GM18498 (cell line): ENCODE results near the gene TJP3.

Experiments used
- ATAC-seq: cut with Tn5 transposase; IDR thresholded peaks from one replicate; pipeline ENCODE4 v1.9.1; 2021; ENCODE audit warnings: mild to moderate bottlenecking, moderate library complexity; ENCODE audit not compliant: unreplicated experiment

The TJP3 gene

DNA sequence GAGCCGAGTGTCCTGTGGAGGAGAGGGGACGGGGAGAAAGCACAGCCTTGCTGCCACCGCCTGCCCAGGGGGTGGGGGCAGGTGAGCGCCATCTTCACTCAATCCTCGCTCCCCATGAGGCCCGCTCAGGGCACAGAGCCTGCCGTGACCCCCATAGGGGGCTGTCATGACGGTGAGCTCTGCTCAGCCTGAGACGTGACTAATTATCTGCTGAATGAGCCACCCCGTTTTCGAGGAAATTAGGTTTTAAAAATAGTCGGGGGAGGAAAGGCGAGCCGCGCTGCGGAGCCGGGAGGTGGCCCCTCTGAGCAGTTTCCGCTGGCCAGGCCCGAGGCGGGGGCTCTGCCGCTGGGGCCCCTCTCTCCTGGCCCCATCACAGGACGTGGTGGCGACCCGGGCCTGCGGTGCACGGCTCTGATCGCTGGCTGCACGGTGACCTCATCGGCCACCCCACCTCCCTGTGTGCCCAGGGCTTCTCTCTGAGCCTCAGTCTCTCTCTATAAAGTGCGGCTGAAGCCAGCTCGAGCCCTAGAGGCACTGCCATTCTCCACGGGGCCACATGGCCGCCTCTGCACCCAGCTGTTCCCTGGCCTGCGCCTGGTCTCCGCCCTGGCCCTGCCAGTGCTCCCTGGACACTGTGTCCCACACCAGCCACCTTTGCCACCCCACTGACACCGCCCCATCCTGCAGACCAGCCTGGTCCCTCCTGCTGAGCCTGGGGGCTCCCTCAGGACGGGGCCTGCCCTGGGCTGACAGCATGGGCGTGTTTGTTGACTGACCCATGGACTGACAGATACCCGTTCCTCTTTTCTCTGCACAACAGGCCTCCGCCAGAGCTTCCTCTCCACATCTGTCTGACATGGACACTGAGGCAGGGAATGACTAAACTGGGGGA, 36.3 kb upstream of the TJP3 start:
- ATAC-seq = no peak

DNA sequence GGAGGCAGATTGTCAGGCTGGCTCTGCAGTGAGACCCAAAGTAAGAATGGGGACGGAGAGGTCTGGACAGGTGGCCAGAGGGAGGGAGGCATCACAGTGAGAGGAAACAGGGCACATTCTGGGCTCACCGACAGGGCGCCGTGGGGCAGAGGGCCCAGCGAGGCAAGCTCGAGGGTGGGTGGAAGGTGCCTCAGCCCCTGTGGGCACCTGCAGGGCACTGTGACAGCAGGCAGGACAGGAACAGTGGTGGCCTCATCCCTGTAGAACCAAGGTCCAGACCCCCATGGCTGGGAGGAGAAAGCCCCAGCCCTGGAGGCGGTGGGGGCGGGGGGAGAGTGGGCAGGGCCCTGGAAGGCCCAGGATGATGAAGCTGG, 35.6 kb upstream of the TJP3 start:
- no peak for ATAC-seq

- ATAC-seq = no peak
These were observed 35.2 kb upstream of the TJP3 start for GRCh38 chr19:3672993-3673392.

- ATAC-seq = no peak
These were observed 34.4 kb upstream of the TJP3 start for GRCh38 chr19:3673506-3674439.

DNA sequence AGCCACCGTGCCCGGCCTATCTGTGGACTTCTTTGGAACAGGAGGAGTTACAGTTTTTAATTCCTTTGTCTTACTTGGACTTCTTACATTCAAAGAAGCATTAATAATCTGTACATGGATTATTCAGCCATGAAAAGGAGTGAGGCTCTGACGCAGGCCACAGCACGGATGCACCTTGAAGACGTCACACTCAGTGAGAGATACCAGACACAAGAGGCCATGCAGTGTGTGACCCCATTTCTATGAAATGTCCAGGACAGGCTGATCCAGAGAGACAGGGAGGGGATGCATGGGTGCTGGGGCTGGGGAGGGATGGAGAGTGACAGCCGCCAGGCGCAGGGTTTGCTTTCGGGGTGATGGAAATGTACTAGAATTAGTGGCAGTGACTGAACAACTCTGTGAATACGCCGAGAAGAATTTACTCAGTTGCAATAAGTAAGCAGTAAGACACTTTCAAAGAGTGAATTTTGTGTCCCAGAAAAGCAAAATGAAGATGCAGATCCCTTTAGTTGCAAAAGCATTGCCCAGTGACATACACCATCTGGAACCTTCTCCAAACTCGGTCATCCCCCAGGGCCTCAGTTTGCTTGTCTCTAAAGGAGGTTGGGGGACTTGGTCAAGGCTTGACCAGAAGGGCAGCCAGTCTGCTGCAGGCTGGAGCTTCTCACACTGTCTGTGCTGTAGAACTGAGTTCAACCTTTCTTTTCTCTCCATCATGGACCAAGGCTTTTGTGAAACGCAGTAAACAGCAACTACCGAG, 33.2 kb upstream of the TJP3 start:
- ATAC-seq = no peak

GRCh38 chr19:3678188-3678587, 30.0 kb upstream of the TJP3 start:
- ATAC-seq = no peak

- no peak for ATAC-seq
These were observed 29.0 kb upstream of the TJP3 start for GRCh38 chr19:3679138-3679537.

DNA sequence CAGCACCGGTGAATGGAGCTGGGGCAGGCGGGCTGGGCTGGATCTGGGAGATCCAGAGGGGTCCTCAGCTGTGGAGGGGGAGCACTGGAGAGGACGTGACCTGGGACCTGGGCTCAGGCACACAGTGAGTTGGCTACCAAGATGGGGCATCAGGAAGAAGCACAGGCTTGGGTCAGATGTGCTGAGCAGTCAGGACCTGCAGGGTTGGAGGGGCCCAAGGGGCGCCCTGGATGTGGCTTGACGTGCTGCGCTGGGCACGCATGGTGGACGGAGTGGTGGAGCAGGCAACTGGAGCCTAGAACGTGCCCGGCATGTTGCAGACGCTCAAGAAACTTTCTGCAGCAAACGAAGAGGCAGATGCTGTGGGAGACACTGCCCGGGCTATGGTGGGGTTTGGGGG, 28.6 kb upstream of the TJP3 start:
- ATAC-seq = no peak

GRCh38 chr19:3680939-3681338, 27.2 kb upstream of the TJP3 start:
- no peak for ATAC-seq

DNA sequence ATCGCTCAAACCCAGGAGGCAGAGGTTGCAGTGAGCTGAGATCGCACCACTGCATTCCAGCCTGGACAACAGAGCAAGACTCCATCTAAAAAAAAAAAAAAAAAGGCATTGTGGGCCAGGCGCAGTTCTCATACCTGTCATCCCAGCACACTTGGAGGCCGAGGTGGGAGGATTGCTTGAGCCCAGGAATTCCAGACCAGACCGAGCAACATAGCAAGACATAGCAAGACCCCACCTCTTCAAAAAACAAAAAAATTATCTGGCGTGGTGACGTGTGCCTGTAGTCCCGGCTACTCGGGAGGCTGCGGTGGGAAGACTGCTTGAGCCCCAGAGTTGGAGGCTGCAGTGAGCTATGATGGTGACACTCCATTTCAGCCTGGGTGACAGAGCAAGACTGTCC, 25.9 kb upstream of the TJP3 start:
- ATAC-seq = no peak

GRCh38 chr19:3682741-3683404, 25.3 kb upstream of the TJP3 start:
- ATAC-seq = no peak

- no peak for ATAC-seq
These were observed 24.7 kb upstream of the TJP3 start for GRCh38 chr19:3683405-3684053.

DNA sequence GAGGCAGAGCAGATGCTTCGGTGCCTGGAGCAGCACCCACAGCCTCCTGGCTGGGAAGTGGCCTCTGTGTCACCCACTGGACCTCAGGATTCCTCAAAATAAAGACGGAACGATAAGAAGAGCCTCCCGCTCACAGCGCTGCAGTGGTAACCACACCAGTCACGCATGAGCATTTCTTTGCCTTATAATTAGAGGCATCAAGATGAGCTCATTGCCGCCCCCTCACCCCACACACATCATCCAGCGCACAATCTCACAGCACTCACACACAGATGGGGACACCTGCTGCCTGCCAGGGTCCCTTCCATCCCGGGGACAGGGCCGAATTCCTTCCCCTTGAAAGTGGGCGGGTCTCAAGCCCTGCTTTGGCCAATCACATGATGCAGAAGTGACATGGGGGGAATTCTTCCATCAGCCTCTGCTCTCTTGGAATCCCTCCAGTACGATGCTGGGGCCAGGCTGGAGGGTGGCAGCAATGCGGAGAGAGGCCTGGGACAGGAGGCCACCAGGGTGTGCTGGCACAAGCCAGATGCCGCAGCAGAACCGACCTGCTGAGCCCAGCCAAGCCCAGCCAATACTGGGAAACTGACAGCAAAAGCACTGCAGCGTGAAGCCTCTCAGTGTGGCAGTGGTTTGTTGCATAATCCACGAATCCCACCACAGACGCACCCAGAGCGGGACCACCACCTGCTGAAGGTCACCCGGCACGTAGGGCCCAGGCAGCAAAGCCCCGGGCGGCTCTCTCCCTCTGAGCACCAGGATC, 23.9 kb upstream of the TJP3 start:
- ATAC-seq = no peak

- ATAC-seq = no peak
These were observed 23.3 kb upstream of the TJP3 start for GRCh38 chr19:3684817-3685410.

DNA sequence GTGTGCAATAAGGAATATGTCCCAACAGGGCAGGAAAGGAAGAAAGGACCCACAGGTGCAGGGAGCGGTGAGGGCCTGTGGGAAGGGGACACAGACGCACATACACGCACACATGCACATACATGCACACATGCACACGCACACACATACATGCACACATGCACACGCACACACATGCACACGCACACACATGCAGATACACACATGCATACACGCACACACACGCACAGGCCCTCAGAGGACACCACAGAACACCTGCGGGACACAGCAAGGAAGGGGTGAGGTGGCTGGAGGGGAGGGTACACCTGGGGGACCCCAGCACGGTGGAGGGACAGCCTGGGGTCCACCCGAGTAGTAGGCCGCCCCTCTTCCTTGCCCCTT, 20.8 kb upstream of the TJP3 start:
- ATAC-seq = no peak

GRCh38 chr19:3687774-3688706, 20.1 kb upstream of the TJP3 start:
- ATAC-seq = no peak

DNA sequence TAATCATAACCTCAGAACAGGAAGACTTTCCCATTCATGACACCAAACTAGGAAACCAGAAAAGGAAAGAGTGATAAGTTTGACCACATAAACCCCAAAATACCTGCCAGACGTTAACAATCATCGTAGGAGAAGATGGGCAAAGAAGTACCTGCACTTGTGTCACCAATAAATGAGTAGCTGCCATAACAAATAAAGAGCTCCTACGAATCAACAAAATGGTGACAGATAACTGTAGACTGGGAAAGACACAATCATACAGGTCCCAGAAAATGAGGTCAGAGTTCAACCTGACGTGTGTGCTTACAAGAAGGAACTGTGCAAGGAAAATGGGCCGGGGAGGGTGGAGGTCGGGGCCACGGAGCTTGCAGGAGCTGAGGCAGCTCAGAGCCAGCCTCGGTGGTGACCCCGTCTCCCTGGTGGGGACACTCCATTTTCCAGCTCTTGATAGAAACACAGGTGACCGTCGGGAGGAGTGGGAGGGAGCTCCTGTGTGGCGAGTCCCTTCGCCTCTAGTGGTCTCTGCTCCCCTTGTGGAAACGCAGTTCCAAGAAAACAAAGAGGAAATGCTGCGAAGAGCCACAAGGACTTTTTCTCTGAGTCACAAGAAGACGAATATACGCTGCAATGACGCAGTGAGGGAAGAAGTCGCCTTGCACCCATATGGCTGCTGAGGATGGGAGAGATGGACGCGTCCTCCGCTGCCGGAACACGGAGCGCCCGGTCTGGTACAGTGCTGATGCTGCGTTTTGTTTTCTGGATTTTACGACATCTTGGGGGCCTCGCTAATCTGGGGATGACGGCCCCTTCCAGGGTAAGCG, 17.4 kb upstream of the TJP3 start:
- ATAC-seq = no peak
